Stimulated activated CD8-positive, alpha-beta memory T cell treated with anti-CD3 and anti-CD28 coated beads, Interleukin-12 subunit alpha, Interleukin-12 subunit beta, amount 100 ng/mL, for 24 hours (primary cell): ENCODE measurements around the gene TBC1D14.

Experiments used
- DNase-seq: peaks from one replicate; pipeline ENCODE4 v3.0.0-alpha.2; 2020; ENCODE audit errors: extremely low read depth

Gene TBC1D14

GRCh38 chr4:6951880-6952381 is 42.3 kb downstream of the TBC1D14 start:
- DNase-seq: no peak

DNA sequence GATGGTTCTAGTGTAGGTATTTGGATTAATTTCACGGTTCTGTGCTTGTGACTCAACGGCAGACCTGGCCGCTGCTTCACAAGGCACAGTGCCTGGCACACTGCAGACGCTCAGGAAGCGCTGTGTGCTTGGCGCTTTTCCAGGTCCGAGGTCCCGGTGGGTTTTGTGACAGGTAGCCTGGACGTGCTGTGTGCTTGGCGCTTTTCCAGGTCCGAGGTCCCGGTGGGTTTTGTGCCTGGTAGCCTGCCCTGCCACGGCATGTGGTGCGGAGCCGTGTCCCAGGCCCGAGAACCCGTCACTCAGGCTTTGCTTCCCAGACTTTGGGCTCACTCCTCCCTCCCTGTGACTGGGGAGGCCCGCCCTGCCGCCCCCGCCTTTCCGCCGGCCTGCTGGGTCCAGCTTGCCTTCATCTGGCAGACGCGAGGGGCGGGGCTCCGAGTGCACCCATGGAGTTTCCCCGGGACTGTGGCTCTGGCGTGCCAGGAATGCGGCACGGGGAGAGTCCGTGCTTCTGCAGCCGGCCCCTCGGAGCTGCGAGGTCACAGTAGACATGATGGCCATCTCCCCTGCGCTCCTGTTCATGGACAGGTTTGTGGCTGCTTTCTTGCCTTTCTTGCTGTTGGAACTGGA is 44.2 kb downstream of the TBC1D14 start:
- no peak for DNase-seq

DNA sequence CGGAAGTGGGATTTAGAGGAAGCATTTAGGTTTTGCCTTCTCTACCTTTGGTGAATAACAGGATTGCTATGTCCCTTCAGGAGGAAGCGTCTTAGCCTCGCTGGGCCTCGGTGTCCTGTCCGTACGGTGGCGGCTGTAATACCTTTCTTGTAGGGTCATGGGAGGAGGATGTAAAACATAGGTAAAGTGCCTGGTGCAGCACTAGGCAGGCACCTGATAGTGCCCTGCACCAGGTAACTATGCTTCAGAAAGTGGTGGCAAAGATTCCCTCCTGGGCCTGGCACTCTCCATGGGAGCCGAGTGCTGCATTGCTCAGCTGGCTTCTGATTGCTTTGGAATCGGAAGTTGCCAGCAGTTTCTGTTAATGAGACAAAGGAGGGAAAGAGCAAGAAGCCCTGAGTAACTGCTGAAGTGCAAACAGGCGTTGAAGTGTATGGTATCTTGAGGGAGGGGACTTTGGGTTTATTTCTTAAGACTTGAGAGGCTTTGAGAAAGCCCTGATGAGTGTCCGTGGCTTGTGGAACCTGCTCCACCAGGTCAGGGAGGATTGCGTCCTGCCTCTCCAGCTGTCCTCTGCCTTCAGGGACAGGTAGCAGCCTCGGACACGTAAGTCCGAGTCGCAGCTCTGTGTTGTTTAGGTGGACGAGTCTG is 45.8 kb downstream of the TBC1D14 start:
- no peak for DNase-seq

GRCh38 chr4:6956087-6956433 is 46.4 kb downstream of the TBC1D14 start:
- DNase-seq: no peak

GRCh38 chr4:6956434-6957147 is 47.0 kb downstream of the TBC1D14 start:
- DNase-seq: no peak

DNA sequence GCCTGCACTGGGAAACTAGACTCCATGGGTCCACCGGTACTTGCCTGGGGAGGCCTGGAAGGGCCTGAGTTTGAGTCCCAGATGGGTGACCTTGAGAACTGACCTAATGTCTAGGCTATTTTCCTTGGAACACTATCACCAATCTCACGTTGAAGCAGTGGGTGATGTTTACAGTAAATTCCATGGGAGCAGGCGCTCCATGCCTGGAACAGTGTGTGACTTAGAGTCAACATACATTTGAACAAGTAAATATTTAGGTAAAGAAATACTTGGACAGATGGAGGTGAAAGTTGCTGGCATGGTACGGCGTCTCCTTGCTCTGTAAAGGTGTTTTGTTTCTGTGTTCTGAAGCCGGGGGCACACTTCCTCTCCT is 47.5 kb downstream of the TBC1D14 start:
- no peak for DNase-seq

GRCh38 chr4:6957994-6958393 is 48.4 kb downstream of the TBC1D14 start:
- no peak for DNase-seq

DNA sequence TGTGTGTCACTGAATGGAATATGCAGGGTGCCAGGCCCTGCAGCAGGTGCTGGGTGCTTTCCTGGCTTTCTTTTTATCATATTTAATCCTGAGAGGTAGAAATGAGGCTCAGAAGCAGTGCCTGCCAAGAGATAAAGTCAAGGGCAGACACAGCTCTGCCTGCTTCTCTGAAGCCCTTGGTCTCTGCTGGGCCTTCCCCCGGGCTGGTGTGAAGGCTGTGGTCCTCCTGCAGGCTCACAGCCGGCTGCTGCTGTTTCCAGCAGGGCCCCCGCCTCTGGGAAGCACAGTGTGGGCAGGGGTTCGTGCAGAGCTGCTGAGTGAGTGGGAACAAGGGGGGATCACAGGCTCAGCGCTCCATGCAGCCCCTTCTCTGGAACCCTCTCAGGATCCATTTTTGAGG is 49.6 kb downstream of the TBC1D14 start:
- no peak for DNase-seq

DNA sequence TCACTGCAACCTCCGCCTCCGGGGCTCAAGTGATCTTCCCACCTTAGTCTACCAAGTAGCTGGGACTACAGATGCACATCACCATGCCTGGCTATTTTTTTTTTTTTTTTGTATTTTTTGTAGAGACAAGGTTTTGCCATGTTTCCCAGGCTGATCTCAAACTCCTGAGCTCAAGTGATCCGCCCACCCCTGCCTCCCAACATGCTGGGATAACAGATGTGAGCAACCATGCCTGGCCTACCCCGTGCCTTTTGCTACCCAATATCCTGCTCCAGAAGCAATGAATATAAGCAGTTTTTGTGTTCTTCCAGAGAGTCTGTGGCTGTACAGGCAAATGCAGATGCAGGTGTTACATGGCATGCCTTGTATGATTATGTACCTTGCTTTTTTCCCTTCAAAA is 50.5 kb downstream of the TBC1D14 start:
- DNase-seq: no peak

GRCh38 chr4:6960628-6961412 is 51.2 kb downstream of the TBC1D14 start:
- DNase-seq: no peak

- DNase-seq: no peak
Measured at GRCh38 chr4:6961496-6962210, 52.0 kb downstream of the TBC1D14 start.

GRCh38 chr4:6962211-6963041 is 52.8 kb downstream of the TBC1D14 start:
- no peak for DNase-seq

DNA sequence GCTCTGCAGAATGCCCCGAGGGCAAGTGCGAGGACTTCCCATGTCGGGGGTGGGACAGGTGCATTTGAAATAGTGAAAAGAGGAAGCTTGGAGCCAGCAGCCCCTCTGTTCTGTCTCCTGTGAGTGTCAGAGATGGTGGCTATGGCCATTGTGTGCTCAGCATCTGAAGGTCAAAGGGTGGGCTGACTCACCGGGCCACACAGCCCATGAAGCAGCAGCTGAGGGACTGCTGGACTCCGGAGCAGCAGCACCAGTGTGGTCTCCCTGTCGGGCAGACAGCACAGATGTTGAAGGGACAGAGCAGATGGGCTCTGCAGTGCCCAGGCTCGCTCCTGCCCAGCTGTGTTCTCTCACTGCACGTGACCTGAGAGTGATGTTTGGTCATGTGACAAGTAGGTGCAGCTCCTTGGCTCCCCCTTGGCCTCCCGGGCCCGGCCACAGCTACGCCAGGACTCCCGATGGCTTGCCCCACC is 53.5 kb downstream of the TBC1D14 start:
- no peak for DNase-seq

GRCh38 chr4:6964858-6965257 is 55.2 kb downstream of the TBC1D14 start:
- DNase-seq: no peak

- no peak for DNase-seq
Measured at GRCh38 chr4:6965329-6965728, 55.7 kb downstream of the TBC1D14 start.

DNA sequence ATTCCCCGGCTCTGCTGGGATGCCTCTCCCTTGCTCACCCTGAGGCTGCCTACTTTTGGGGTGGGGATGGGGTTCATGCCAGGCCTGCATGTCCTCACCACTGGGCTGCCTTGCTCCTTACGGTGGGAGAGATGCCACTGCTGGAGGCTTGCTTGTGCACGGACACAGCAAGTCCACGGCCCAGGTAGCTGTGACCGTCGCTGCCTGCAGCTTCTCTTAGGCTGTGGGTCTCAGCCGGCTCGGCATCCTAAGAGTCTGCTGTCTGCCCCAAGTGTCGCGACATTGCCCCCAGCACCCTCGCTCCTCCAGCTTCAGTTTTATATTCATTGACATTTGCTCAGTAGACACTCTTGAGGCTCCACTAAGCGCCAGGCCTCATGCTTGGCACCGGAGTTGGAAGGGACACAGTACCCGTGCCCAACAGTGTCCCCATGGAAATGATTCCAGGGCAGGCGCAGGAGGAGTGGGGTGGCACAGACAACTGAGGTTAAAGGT is 58.3 kb downstream of the TBC1D14 start:
- DNase-seq: no peak

DNA sequence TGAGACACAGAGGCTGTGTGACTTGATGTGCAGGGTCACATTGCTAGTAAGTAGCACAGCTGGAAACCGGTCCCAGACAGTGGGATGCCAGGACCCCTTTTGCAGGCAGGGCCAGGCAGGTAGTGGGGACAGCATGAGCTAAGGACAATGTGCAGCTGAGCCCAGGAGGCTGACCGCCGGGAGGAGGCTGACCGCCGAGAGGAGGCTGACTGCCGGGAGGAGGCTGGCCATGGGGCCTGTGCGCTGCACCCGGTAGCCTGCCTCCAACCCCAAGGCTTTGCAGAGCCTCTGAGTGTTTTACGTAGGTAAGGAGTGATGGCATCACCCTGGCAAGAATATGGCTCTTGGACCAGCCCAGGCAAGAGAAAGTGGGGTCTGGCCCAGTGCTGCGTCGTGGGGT is 58.9 kb downstream of the TBC1D14 start:
- DNase-seq: no peak

DNA sequence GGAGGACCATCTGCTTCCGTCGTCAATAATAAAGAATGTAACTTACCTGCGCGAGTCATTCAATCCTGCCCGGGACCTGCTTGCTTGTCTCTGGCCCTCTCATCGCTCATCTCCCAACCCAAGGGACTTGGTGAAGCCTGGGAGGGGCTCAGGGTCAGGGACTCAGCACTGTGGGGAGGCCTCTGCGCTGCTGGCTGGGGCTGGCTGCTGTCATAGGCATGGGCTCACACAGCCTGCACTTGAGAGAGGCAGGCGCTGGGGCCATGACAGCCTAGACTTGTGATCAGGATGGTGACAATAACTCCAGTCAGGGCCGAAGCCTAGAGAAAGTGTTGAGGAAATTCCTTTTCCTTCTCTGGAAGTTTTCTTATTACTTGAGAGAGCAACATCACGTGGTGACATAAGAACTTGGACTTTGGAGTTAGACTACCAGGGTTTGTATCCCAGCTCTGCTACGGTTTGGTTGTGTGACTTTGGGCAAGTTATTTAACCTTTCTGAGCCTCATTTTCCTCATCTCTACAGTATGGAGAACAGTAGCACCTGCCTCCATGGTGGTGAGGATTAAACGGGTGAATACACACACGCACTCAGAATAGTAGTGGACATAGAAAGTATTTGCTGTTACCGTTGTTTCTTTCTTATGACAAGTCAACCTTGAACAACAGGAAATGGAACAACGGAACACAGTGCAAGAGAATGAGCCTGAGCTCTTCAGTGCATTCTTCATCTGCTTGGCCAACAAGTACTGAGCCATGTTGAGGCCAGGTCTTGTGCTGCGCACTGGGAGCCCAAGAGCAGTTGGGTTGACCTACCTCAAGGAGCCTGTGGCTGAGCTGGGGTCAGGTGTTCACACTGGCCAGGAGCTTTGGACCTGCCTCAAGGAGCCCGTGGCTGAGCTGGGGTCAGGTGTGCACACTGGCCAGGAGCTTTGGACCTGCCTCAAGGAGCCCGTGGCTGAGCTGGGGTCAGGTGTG is 60.5 kb downstream of the TBC1D14 start:
- no peak for DNase-seq
